ENCODE results near the gene CRK.
A peak's percentile ranks its signal among the peaks of the same experiment; 100 is the strongest.

The CRK gene

DNA sequence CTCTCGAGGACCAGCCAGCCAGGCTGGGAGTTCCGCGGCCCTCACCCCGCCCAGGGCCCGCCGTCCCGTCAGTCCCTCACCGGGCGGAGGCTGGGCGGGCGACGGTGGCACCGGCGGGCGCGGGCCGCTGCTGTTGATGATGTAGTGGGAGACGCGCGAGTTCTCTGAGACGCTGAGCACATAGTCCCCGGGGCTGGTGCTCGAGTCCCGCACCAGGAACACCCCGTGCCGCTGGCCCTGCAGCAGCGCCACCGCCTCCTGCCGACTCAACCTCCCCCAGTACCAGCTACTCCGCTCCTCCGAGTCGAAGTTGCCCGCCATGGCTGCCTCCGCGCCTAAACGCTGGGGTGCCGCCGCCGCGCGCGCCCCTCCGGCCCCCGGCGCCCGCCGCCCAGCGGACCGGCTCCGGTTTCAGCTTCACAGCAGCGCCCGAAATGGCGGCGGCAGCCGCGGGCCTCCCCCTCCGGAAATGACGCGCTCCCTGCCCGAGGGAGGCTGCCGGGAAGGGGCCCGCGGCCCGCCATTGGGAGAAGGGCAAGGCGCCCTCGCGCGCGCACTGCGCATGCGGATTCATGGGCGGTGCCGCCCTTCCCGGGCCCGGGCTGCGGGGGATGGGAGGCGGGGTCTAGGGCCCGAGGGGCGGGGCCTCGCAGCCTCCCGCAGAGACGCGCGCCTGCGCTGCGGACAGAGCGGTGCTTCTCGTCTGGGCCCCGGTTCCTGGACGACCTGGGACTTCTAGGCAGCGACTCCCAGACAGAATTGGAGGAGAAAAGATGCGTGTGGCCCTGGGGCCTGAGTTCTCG is at the start of gene CRK:
TSS of gene CRK (minus strand) at position 436 of the 803 bp plus-strand sequence. CDS start at position 321, 115 bp downstream.
- DNase-seq, result peak; percentile 91

DNA sequence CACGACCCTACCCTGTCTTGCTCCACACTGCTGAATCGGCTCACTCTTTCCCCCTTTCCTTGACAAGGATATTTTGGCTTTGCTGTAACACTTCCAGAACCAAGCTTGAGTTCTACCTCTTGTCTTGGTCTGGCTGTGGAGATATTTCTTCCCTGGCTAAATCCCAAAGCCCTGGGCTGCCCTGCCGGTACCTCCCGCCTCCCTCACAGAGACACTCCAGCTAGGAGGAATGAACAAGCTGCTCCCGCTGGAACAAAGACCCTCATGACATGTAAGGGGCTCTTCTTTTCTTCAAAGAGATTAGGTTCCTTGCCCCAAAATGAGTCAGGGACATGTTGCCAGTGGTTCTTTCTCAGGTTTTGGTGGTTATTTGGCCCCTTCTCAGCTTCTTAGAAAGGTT is 49.6 kb upstream of the CRK start:
- DNase-seq, result no peak

DNA sequence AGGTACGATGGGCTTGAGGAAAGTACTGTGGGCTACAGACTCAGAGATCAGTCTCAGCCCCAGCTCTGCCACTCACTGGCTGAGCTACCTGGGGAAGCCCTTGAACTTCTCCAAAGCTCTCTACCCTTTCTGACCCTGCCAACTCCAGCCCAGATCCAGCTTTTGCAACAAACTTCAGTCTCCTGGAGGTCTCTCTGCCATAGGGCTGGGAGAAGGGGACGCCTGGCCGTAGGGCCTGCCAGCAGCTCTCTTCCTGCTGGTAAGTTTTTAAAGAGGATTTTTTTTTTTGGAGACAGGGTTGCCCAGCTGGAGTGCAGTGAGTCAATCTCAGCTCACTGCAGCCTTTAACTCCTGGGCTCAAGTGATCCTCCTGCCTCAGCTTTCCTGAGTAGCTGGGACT is 48.8 kb upstream of the CRK start:
- DNase-seq, result no peak

DNA sequence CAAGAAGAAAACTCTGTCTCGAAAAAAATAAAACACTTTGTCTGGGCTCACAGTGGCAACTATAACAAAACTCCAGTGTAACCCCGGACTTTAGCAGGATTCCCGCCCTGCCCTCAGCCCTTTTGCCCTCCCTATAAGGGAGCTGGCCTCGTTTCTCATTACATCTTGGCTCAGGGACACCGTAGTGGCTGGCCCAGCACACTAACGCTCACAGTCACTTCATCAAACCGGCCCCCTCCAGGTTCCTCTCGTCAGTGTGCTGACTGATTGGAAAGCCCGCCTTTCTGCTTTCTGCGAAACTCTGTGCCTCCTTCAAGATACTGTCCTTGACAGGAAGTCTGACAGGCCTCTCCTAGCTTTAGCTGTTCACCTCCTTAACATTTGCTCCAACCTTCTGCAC is 47.7 kb upstream of the CRK start:
- no peak for DNase-seq

DNA sequence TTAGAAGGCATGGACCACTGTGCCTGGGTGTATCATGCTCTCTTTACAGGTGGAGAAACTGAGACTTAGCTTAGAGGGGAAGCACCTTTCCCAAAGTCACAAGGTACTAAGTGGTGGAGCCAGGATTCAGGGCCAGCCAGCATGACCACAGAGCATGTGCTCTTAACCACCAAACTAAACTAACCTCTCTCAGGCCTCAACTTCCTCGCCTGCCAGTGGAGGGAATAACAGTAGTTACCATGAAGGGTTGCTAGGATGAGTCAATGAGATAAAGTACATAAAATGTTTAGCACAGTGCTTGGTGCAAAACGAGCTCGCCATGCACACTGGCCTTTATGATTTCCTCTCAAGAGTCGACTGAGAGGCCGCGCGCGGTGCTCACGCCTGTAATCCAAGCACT is 42.8 kb upstream of the CRK start:
- DNase-seq, result no peak

DNA sequence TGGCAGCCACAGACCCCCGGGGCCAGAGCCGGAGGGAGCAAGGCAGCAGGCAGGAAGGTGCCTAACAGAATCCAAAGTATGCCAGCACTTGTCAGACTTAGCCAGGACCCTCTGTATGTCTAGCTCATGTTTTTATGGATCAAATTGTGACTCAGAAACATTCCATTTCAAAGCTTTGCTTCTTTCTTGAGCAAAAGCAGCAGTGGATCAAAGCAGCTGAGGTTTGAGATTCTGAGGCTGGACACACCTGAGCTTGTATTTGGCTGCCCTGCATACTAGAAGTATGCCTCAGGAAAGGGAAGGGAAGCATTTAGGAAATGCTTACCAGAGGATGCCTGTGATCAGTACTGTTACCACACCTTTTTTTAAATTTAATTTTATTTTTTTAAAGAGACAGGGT is 42.2 kb upstream of the CRK start:
- no peak for DNase-seq

DNA sequence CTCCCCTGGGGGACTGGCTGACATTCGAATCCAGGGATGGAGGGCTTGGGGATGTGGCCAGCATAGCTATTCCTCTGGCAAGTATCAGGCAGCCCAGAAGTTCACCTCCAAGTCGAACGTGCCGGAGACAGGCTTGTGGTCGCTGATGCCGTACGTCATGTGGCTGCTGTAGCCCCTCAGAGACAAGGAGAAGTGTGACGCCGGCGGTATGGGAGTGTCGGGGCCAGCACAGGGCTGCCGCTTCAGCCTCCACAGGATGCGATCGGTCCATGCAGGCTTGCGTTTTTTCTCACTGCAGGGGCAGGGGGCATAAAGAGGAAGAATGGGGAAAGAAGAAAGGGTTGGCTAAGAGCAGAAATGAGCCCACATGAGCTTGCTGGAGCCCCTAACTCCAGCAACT is 41.8 kb upstream of the CRK start:
- DNase-seq, result no peak

DNA sequence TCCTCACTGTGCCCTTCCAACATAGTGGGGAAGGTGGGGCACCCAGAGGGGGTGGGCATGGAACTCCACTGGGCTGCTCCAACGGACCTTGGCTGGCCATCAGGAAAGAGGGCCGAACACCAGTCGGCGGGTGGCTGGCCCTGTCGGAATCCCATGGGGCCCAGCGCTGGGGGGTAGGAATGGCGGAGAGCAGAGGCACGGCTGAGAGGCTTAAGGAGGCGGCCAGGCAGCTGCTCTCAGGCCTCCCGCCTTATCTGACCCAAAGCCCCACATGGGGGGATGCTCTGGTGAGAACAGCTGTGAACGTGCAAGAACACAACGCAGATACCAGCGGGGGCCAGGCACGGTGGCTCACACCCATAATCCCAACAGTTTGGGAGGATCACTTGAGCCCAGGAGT is 40.8 kb upstream of the CRK start:
- no peak for DNase-seq

DNA sequence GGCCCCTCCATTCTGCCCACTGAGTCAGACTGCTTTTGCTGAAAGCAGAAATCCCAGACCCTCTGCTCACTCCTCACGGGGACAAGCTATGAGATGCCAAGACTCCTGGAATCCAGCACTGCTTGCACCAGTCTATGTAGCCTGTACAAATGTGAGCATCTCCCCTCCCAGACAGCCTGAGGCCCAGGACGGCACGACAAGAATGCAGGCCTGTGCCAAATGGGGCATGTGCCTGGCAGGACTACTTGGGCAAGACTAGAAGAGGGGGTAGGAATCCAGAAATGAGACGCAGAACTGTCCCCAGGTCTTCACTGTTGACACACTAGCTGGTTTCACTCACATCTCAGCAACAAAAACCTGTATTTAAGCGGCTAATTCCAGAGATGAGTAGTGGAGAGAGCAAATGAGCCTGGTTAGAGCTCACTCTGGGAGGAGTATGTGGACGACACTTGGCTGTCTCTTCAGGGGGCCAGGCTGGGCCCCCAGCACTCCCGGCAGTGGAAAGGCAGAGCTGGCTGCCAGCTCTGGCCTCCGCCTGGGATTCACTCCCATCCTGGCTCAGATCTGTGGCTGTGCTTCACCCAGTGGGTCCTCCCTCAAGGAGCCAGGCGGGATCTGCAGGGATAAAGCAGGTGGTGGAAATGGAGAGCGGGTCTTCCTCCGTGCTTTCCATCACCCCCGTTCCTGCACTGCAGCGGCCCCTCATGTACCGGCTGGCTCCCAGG is 39.4 kb upstream of the CRK start:
- no peak for DNase-seq

DNA sequence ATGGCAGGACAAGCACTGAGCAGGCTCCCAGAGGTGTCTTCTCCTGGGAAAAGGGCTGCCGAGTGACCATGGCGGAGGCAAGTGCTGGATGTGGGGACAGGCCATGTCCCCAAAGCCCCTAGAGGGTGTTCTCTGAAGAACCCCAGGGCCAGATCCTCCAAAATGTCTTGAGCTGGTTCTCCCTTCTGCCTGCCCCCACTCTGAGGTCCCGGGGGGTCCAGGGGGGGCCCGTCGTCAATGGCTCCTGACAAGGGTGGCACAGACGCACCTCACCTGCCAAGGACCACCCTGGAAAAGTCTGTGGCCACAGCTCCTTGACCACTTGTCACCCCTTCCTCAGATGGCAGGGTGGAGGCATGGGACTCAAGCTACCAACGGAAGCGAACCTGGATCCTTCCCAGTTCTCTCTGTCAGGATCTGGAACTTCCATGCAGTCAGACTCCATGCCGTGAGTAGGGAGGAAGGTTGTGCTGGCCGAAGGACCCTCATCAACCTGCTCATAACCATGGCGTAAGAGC is 38.8 kb upstream of the CRK start:
- no peak for DNase-seq

DNA sequence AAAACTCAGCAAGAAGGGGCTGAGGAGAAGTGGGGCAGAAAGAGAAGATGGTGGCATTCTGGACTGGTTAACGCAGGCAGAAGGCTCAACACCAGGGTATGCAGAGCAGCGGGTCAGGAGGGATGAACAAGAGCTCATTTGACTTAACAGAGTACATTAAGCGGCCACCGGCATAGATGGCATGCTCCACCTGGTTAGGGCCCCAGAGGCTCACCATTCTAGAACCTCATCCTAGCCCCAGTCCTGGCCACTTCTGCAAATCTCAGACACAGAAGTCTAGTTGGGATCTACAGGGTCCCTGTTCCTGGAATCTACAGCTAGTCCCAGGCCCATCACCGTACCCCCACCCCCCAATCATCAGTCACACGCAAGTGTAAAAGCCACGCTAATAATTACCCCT is 38.2 kb upstream of the CRK start:
- DNase-seq, result no peak

DNA sequence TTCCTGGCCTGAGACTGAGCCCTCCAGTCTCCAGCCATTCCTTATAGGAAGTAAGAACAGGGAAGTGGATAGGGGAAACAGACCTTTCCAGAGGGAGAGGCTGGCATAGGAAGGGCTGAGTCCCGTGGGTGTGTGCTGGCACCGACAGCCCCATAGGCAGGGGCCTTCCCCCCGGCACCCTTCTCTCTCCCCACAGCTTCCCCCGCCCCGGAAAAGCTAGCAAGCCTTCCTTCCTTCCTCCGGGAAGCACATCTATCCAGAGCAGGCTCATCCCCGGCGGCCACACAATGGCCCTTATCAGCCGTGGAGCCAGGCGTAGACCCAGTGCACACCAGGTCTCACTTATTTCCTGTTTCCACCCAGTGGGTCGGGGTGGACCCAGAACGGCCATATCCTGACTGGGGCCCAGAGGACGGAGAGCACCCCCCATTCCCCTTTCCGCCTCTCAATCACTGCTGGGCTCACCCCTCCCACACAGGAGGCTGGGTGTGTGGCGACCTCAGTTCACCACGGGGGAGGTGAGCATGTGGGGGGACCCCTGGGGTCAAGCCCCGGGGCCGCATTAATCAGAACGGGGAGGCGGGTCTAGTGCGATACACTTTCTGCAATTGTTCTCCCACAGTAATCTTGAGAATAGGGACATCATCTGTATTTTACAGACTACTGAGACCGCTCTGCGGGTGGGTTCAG is 37.4 kb upstream of the CRK start:
- DNase-seq, result no peak

DNA sequence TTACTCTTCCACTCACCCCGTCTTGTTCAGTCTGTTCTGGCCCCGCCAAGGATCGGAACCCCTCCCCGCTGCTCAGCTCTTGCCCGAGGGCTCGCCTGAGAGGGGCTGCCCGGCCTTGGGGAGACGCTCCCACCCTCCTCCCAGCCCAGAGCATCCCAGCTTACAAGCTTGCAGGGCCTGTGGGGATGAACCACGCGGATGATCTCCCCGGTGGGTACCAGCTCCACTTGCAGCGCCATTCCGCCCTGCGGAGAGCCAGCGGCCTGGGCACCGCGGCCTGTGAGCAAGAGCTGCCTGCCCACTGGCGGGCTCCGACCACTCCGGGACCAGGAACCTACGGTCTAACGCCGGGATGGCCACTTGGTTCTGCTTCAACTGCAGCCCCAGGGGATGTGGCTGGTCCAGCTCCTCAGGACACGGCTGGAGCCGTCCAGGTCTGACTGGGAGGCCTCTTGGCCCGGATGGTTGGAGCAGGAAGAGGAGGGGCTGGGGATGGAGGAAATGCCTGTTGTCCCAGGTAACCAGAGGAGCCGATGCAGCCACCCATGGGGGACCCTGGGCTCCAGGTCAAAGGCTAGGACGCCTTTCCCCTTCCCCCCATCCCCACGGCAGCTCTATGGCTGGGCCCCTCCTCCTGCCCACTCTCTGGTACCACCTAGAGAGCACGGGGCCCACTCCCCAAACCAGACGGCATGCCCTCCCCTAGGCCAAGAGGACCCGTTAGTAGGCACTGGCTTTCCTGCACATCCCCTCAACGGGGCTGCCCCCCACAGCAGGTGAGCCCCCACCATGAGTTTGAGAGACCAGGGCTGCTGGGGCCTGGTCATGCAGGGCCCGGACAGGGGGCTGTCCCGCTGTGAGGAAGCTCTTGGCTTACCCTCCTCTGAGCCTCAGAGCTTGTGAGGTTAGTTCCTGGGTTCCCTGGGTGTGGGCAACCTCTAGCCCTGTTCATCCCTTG is 36.5 kb upstream of the CRK start, which contains the start of gene MYO1C:
TSS of gene MYO1C (minus strand) at position 438 of the 958 bp plus-strand sequence. CDS start at position 239, 199 bp downstream.
- no peak for DNase-seq

DNA sequence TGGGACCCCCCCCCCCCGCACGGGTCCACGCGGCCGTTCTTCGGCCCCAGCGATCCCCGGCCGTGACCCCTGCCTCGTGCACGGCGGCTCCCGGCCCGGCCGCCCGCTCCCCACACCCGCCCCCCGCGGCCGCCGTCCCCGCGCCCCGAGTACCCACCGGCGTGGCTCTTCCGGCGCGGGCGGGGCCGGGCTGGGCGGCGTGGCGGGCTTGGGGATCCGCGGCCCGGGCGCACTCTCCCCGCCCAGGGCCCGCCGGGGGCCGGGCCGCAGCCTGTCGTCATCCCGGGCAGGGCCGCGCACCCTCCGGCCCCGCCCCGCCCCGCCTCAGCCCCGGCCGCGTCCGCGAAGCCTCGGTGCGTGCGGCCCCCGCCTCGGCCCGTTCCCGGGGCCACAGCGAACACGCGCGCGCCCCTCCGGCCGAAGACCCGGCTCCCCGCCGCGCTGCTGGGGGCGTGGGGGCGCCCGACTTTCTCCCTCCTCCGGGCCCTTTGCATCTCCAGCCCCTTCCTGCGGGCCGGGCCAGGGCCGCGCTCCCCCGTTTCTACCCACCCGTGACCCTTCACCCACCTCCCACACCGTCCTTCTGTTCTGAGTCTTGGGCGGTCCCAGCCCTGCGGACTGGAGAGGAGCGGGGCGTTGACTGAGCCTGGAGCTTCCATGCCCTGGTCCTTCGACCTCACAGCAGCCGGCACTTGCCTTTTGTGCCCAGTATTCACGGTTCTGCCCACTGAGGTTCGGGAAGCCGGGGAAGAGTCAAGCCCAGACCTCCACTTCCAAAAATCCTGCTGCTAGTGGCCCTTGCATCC is 35.6 kb upstream of the CRK start:
- no peak for DNase-seq

DNA sequence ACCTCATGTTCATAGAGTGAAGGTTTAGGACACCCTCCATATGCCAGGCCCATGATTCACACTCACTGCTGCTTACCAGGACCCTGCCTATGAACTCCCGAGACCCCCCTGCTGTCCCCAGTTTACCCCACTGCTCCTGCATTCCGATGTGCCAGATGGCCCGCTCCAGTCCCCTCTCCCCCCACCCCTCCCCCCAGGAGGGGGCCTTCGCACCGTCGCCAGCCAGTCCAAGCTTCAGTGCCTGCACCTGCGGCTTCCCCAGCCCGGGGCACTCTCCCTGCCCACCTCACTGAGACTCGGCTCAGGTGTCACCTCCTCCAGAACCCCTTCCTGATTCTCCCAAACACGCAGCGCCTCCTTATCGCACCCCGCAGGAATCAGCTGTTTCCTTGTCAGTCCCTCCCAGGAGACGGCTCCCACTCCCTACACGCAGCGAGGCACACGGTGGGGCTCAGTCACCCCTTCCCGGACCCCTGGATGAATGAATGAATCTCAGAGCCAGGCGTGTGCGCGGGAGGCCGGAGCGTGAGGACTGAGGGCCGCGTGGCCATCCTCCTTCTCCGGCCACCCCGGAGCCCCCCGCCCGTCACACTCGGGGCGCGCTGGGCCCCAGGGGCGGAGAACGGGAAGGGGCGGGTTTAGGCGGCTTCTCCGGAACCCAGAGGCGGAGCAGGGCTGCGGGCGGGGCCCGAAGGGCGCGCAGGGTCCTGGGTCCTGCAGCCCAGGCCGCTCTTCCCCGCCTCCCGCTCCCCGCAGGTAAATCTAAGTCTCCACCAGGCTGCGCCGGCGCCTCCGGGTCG is 34.8 kb upstream of the CRK start:
- no peak for DNase-seq

DNA sequence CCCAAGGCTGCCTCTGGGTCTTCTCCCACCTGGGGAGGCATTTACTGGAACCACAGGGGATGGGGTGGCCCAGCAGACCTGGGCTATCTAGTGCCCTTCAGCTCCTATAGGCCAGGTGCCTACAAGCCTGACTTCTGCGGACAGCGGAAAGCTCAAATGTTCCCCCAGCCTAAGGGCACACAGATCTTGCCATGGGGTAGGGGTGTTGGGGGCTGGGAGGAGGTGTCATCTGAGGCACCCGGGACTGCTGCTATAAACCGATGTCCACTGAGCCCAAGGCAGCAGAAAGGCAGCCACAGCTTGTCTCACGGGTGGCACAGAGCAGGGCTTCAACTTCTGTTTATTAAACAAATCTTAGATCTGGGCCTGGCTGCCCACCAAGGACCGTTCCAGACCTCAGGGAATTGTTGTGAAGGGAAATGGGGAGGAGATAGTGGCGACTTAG is 32.8 kb upstream of the CRK start:
- no peak for DNase-seq

DNA sequence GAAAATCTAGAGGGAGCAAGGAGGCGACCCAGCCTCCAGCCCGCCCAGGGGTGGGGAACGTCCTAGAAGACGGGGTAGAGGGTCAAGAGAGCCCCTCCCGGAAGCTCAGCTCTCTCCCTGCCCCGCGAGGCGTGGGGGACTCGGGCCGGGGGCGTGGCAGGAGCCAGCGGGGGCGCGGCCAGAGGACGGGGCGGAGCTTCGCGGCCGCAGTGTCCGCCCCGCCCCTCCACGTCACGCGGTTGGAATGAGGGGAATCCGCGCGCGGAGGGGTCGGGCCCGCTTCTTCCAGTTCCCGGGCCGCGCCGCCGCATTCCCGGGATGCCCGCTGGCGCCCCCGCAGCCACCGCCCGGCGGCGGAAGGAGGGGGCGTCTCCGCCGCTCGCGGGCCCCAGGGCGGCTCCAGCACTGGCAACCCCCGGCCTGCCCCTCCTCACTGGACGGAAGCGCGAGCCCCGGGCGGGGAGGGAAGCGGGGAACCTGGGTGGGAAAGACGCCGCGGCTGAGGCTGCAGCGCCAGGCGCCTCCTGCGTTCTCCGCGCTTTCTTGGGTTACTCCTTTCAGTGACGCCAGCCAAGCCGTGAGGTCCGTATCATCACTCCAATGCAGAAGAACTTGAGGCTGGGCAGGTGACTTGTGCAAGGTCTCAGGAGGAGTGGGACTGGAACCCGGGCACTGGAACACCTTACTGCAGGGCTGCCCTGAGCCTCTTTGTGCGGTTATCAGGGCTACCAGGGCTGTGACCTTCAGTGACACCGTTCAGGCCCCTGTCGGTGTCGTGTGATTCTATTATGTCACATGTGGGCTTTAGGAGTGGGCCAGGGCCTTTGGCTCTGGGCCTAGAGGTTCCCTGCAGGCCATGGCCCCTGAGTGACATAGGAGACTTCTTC is 32.1 kb upstream of the CRK start:
- no peak for DNase-seq

DNA sequence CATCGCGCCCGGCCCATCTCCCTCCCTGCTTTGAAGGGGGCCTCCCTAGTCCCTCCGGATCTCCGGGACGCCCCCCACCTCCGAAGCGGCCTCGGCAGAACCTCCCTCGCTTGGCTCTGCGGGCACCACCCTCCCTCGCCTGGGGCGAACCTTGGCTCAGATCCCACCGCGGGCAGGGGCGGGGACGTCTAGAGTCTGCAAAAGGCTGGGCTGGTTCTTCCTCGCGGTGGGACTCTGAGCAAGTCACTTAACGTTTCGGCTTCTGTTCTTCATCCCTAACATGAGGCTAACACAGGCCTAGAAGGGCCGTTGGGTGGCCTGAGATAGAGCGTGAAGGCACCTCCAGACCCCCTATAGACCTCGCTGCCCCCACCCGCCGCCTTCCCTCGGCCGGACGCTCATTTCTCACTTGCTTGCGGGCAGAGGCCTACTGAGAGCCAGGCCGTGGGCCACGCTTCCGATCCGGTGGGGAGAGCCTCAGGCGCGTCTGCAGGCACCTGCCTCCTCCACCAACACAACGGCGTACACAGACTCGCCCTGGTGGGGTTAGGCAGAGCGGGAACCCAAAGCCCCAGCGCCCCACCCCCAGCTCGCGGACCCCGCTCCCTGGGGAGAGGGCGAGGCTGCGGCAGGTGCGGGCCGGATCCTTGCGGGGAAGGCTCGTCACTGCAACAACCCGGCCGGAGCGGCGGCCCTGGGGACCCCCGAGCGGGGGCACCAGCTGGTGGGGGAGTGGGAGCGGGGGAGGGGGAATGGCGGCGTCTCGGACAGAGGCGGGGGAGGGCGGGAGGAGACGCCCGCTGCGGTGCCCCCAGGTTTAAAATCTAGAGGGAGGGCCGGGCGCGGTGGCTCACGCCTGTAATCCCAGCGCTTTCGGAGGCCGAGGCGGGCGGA is 31.0 kb upstream of the CRK start:
- no peak for DNase-seq
